Muscle layer of duodenum (tissue), 2 donors: Measurements from ENCODE around the gene SERINC3.
"Not testable (repeated sequence)": the region's sequence is repeated elsewhere in the genome, so short reads cannot be mapped to it uniquely, and the experiment has no call there.

ENCODE experiments used
- H3K27ac ChIP-seq: one replicate; pipeline ENCODE4 v1.7.0; 2013; ENCODE audit warnings: mild to moderate bottlenecking, low read length
- H3K27me3 ChIP-seq: one replicate; pipeline ENCODE4 v1.7.0; 2013; ENCODE audit warnings: low read depth, mild to moderate bottlenecking, control low read depth, low read length
- H3K36me3 ChIP-seq, 2 donors: one replicate each; pipeline ENCODE4 v1.7.0; 2013; ENCODE audit warnings: low read length in 2 of 2, control low read depth in 1 of 2, mild to moderate bottlenecking in 1 of 2; ENCODE audit not compliant: insufficient read depth in 2 of 2, control insufficient read depth in 1 of 2
- H3K4me1 ChIP-seq, 2 donors: one replicate each; pipeline ENCODE4 v1.7.0; 2013; ENCODE audit warnings: low read length in 2 of 2, mild to moderate bottlenecking in 2 of 2, control low read depth in 1 of 2, moderate library complexity in 1 of 2; ENCODE audit not compliant: insufficient read depth in 2 of 2, control insufficient read depth in 1 of 2
- H3K4me3 ChIP-seq, 2 donors: one replicate each; pipeline ENCODE4 v1.7.0; 2013; ENCODE audit warnings: low read length in 2 of 2, low read depth in 1 of 2, mild to moderate bottlenecking in 1 of 2
- H3K9me3 ChIP-seq, 2 donors: one replicate each; pipeline ENCODE4 v1.7.0; 2013; ENCODE audit warnings: low read length in 2 of 2, control low read depth in 1 of 2, mild to moderate bottlenecking in 1 of 2; ENCODE audit not compliant: control insufficient read depth in 1 of 2
- donor health status: healthy.

Gene SERINC3

GRCh38 chr20:44477151-44477550, 44.7 kb downstream of the SERINC3 start:
- Histone ChIP-seq H3K9me3 (no peaks in the 10 kb centered on the region), H3K27ac (no peak overlapping the region), H3K36me3 (peaks cover 16 to 17% of the 10 kb centered on the region in 2 donors), H3K4me3 (no peak overlapping the region), H3K27me3 (no peaks in the 10 kb centered on the region), H3K4me1 (peaks cover 9 to 14% of the 10 kb centered on the region in 2 donors)

- peak within 1 kb of the TSS; percentile 67 for H3K27ac ChIP-seq
- peak within 1 kb of the TSS; percentile 78 to 88 for H3K4me3 ChIP-seq
Observed at GRCh38 chr20:44475694-44476560, 45.9 kb downstream of the SERINC3 start, which contains the start of gene TTPAL. TTPAL (plus strand) TSS chr20:44475874; CDS start chr20:44480000, 4,126 bp downstream.

GRCh38 chr20:44475372-44475693, 46.5 kb downstream of the SERINC3 start:
- Histone ChIP-seq H3K9me3 (no peaks in the 10 kb centered on the region), H3K27ac (peak overlapping the region; percentile 67), H3K27me3 (no peaks in the 10 kb centered on the region), H3K4me1 (peaks cover 9 to 14% of the 10 kb centered on the region in 2 donors), H3K36me3 (peaks cover 6 to 8% of the 10 kb centered on the region in 2 donors), H3K4me3 (peak overlapping the region; percentile 78 to 88)

More at GRCh38 chr20:44475694-44476560, 45.9 kb downstream of the SERINC3 start, which contains the start of gene TTPAL:
- Histone ChIP-seq H3K36me3 (peaks cover 11 to 14% of the 10 kb centered on the region in 2 donors), H3K4me1 (peaks cover 9 to 14% of the 10 kb centered on the region in 2 donors), H3K9me3 (no peaks in the 10 kb centered on the region), H3K27me3 (no peaks in the 10 kb centered on the region)

GRCh38 chr20:44472283-44472682, 49.6 kb downstream of the SERINC3 start:
- not testable (repeated sequence) for H3K27me3 ChIP-seq, H3K9me3 ChIP-seq, H3K36me3 ChIP-seq, H3K27ac ChIP-seq, H3K4me3 ChIP-seq
- H3K4me1 ChIP-seq = peaks cover 9 to 14% of the 10 kb centered on the region in 2 donors

- Histone ChIP-seq H3K4me1 (peaks cover 4 to 10% of the 10 kb centered on the region in 2 donors), H3K4me3 (no peak overlapping the region), H3K36me3 (no peaks in the 10 kb centered on the region), H3K9me3 (no peaks in the 10 kb centered on the region), H3K27me3 (no peaks in the 10 kb centered on the region), H3K27ac (no peak overlapping the region)
Observed at GRCh38 chr20:44471481-44471882, 50.4 kb downstream of the SERINC3 start.

- Histone ChIP-seq H3K4me3 (no peak overlapping the region), H3K9me3 (no peaks in the 10 kb centered on the region), H3K36me3 (no peaks in the 10 kb centered on the region), H3K27ac (no peak overlapping the region), H3K4me1 (peaks cover 0 to 3% of the 10 kb centered on the region in 2 donors), H3K27me3 (no peaks in the 10 kb centered on the region)
Observed at GRCh38 chr20:44470327-44470726, 51.5 kb downstream of the SERINC3 start.

GRCh38 chr20:44468044-44468782, 53.7 kb downstream of the SERINC3 start:
- Histone ChIP-seq H3K27ac (no peak overlapping the region), H3K4me1 (no peaks in the 10 kb centered on the region), H3K4me3 (no peak overlapping the region), H3K36me3 (no peaks in the 10 kb centered on the region), H3K27me3 (no peaks in the 10 kb centered on the region), H3K9me3 (no peaks in the 10 kb centered on the region)

- Histone ChIP-seq H3K4me3 (no peak overlapping the region), H3K4me1 (no peaks in the 10 kb centered on the region), H3K36me3 (no peaks in the 10 kb centered on the region), H3K9me3 (no peaks in the 10 kb centered on the region), H3K27me3 (no peaks in the 10 kb centered on the region), H3K27ac (no peak overlapping the region)
Observed at GRCh38 chr20:44467289-44467883, 54.5 kb downstream of the SERINC3 start.

- Histone ChIP-seq H3K9me3 (no peaks in the 10 kb centered on the region), H3K36me3 (no peaks in the 10 kb centered on the region), H3K27ac (no peak overlapping the region), H3K4me1 (no peaks in the 10 kb centered on the region), H3K4me3 (no peak overlapping the region), H3K27me3 (no peaks in the 10 kb centered on the region)
Observed at GRCh38 chr20:44465001-44465560, 56.8 kb downstream of the SERINC3 start.

- H3K27ac ChIP-seq = no peak overlapping the region
- no peak overlapping the region for H3K4me3 ChIP-seq
- no peaks in the 10 kb centered on the region for H3K4me1 ChIP-seq
- no peaks in the 10 kb centered on the region for H3K27me3 ChIP-seq
- no peaks in the 10 kb centered on the region for H3K9me3 ChIP-seq
- H3K36me3 ChIP-seq = no peaks in the 10 kb centered on the region
Observed at GRCh38 chr20:44464514-44464913, 57.4 kb downstream of the SERINC3 start.

- H3K4me3 ChIP-seq = no peak overlapping the region
- no peak overlapping the region for H3K27ac ChIP-seq
- H3K36me3 ChIP-seq = no peaks in the 10 kb centered on the region
- H3K27me3 ChIP-seq = no peaks in the 10 kb centered on the region
- no peaks in the 10 kb centered on the region for H3K4me1 ChIP-seq
- no peaks in the 10 kb centered on the region for H3K9me3 ChIP-seq
Observed at GRCh38 chr20:44463466-44463865, 58.4 kb downstream of the SERINC3 start.
